HG03108 (cell line): ENCODE data around the gene MID2.
"Not testable (repeated sequence)": the region's sequence is repeated elsewhere in the genome, so short reads cannot be mapped to it uniquely, and the experiment has no call there.

Experiments
- ATAC-seq: cut with Tn5 transposase; IDR thresholded peaks from one replicate; pipeline ENCODE4 v1.9.1; 2021; ENCODE audit warnings: moderate library complexity; ENCODE audit not compliant: unreplicated experiment

Gene MID2

DNA sequence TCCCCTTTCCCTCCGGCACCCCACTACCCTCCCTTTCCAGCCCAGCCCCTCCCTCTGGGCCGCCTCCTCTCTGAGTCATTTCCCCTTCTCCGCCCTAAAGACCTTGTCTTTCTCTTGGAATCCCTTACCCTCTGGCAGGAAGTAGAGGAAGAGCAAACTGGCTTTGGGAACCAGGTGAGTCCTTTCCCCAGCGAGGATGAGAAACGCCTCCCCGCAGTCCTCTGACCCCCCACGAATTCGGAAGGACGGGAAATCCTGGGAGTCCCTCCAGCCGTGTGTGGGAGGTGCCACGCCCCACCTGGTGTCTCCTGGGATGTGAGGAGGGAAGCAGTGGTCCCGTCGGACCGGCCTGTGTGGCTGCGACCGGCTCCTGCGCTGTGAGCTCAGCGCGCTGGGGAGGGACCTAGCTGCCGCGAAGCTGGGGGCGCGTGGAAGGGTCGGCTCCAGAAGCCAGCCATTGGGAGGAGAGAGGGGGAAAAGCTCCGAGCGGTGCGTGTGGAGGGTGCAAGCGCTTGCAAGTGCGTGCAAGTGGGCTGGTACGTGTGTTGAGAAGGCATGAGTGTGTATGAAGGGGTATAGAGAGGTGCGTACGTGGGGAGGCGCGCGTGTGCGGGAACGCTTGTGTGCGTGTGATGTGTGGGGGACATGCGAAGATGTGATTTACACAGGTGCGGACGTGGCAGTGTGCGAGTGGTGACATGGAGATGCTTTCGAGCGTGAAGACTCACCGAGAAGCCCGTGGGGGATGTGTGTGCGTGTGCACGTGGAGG is 110.2 kb downstream of the MID2 start:
- no peak for ATAC-seq

GRCh38 chrX:107936434-107936730 is 110.7 kb downstream of the MID2 start:
- no peak for ATAC-seq

- ATAC-seq, result no peak
These were observed 114.4 kb downstream of the MID2 start for GRCh38 chrX:107940095-107940494.

DNA sequence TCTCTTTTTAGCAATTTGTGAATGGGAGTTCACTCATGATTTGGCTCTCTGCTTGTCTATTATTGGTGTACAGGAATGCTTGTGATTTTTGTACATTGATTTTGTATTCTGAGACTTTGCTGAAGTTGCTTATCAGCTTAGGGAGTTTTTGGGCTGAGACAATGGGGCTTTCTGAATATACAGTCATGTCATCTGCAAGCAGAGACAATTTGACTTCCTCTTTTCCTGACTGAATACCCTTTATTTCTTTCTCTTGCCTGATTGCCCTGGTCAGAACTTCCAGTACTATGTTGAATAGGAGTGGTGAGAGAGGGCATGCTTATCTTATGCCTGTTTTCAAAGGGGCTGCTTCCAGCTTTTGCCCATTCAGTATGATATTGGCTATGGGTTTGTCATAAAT is 129.7 kb downstream of the MID2 start:
- ATAC-seq, result not testable (repeated sequence)

- no peak for ATAC-seq
These were observed 143.0 kb downstream of the MID2 start for GRCh38 chrX:107968623-107969022.

DNA sequence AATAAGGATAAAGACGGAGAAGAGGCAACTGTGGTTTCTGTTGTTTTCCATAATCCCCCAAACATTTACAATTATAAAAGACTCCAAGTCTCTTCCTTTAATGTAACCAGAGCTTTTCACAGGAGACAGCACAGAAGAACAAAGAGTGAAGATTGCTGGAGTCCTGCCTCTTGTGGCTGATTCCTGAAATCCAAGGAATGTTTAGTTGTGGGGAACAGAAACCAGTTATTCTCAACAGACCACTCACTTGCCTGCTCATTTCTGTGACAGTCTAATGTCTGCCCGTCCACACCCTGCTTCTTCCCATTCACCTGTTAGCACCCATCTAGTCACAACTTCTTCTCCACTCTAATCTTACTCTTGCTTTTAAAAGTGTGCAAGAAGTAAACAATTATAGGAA is 144.4 kb downstream of the MID2 start:
- ATAC-seq, result no peak

DNA sequence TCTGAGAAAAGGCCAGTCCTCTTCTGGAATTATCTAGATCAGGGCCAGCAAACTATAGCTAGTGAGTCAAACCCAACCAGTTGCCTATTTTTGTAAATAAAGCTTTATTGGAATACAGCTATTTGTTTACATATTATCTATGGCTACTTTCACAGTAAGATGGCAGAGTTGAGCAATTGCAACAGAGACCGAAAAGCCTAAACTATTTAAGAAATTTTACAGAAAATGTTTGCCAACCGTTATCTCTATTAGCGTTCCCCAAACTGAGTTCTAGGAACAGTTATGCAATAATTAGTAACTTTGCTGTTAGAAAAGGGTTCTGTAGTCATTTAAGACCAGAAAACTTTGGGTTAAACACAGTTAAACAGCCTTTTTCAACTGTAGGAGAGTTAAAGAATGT is 146.0 kb downstream of the MID2 start:
- ATAC-seq, result no peak
